WTC11 (cell line): ENCODE results near the gene CYLD. TPM values are rescaled to one million over a fixed set of nuclear protein-coding genes. Genes with fewer than 3 reads are reported as not detected.

Source experiments
- ATAC-seq: fragments of 200-7000 bp; cut with Tn5 transposase; 2 replicates; pipeline ENCODE4 v1.10.0; 2021; ENCODE audit warnings: mild to moderate bottlenecking, moderate library complexity
- CTCF ChIA-PET: fragments of 300-600 bp; sonication (Branson Sonifier 250); formaldehyde crosslinking; loops from one replicate; lab custom pipeline; 2021; ENCODE audit warnings: antibody characterized with exemption; lab: Charles Lee
- POLR2A ChIA-PET: fragments of 350-600 bp; sonication (Branson Sonifier 250); formaldehyde crosslinking; loops from one replicate; lab custom pipeline; 2021; ENCODE audit warnings: antibody characterized with exemption; lab: Charles Lee
- DNase-seq: peaks from one replicate; pipeline ENCODE4 v3.0.0; 2021; ENCODE audit warnings: low spot score
- H3K27ac Mint-ChIP-seq: 2 replicates; pipeline ENCODE4 v1.8.0; 2021; ENCODE audit warnings: mixed read lengths
- H3K27me3 Mint-ChIP-seq: 2 replicates; pipeline ENCODE4 v1.8.0; 2021; ENCODE audit warnings: low read depth, mild to moderate bottlenecking, moderate library complexity, mixed read lengths
- H3K36me3 Mint-ChIP-seq: 2 replicates; pipeline ENCODE4 v1.8.0; 2021; ENCODE audit warnings: mixed read lengths
- H3K4me1 Mint-ChIP-seq: 2 replicates; pipeline ENCODE4 v1.8.0; 2022; ENCODE audit warnings: mixed read lengths
- H3K4me3 Mint-ChIP-seq: 2 replicates; pipeline ENCODE4 v1.8.0; 2021; ENCODE audit warnings: mild to moderate bottlenecking, moderate library complexity, mixed read lengths
- H3K9me3 Mint-ChIP-seq: 2 replicates; pipeline ENCODE4 v1.8.0; 2021; ENCODE audit warnings: mixed read lengths
- ATF2 ChIP-seq: sonication (generic); formaldehyde crosslinking; IDR thresholded peaks from 2 replicates; pipeline ENCODE4 v1.8.1; 2022; ENCODE audit warnings: low read depth, missing genetic modification reagents, borderline replicate concordance
- E2F1 ChIP-seq: sonication (generic); formaldehyde crosslinking; IDR thresholded peaks from 2 replicates; pipeline ENCODE4 v1.8.0; 2022; ENCODE audit warnings: mild to moderate bottlenecking, missing genetic modification reagents
- ESRRA ChIP-seq: sonication (generic); formaldehyde crosslinking; IDR thresholded peaks from 2 replicates; pipeline ENCODE4 v1.8.1; 2022; ENCODE audit warnings: mild to moderate bottlenecking, missing genetic modification reagents, borderline replicate concordance
- ETV6 ChIP-seq: sonication (generic); formaldehyde crosslinking; IDR thresholded peaks from 2 replicates; pipeline ENCODE4 v1.8.1; 2022; ENCODE audit warnings: mild to moderate bottlenecking, missing genetic modification reagents
- HMGA2 ChIP-seq: fragments of 250-450 bp; sonication (Bioruptor Pico); IDR thresholded peaks from 2 replicates; pipeline ENCODE4 v1.4.0; 2021; ENCODE audit warnings: mild to moderate bottlenecking, moderate library complexity
- JUN ChIP-seq: sonication (generic); formaldehyde crosslinking; IDR thresholded peaks from 2 replicates; pipeline ENCODE4 v1.8.0; 2023; ENCODE audit warnings: mild to moderate bottlenecking, missing genetic modification reagents
- KAT7 ChIP-seq: sonication (generic); formaldehyde crosslinking; IDR thresholded peaks from 2 replicates; pipeline ENCODE4 v1.8.1; 2023; ENCODE audit warnings: missing genetic modification reagents, mild to moderate bottlenecking, borderline replicate concordance
- NFYB ChIP-seq: sonication (generic); formaldehyde crosslinking; conservative IDR thresholded peaks from 2 replicates; pipeline ENCODE4 v1.8.0; 2022; ENCODE audit warnings: low read depth, missing genetic modification reagents
- NR1H2 ChIP-seq: sonication (generic); formaldehyde crosslinking; IDR thresholded peaks from 2 replicates; pipeline ENCODE4 v1.9.0; 2021; ENCODE audit warnings: mild to moderate bottlenecking, moderate library complexity, missing genetic modification reagents
- PRRX2 ChIP-seq: fragments of 250-450 bp; sonication (Bioruptor Pico); IDR thresholded peaks from 2 replicates; pipeline ENCODE4 v1.8.0; 2021; ENCODE audit warnings: mild to moderate bottlenecking
- RELA ChIP-seq: sonication (generic); formaldehyde crosslinking; IDR thresholded peaks from 2 replicates; pipeline ENCODE4 v1.8.1; 2022; ENCODE audit warnings: missing genetic modification reagents, mild to moderate bottlenecking, borderline replicate concordance
- TEAD1 ChIP-seq: sonication (generic); formaldehyde crosslinking; IDR thresholded peaks from 2 replicates; pipeline ENCODE4 v1.8.0; 2022; ENCODE audit warnings: mild to moderate bottlenecking, missing genetic modification reagents
- TP53 ChIP-seq: sonication (generic); formaldehyde crosslinking; IDR thresholded peaks from 2 replicates; pipeline ENCODE4 v1.8.1; 2023; ENCODE audit warnings: mild to moderate bottlenecking, missing genetic modification reagents
- ZNF425 ChIP-seq: fragments of 250-450 bp; sonication (Bioruptor Pico); conservative IDR thresholded peaks from 2 replicates; pipeline ENCODE4 v1.9.0; 2021; ENCODE audit warnings: mild to moderate bottlenecking
- total RNA-seq: library from RNA; stranded (reverse); gene quantifications from 3 replicates; pipeline ENCODE4 v1.2.3, GENCODE V29; 2021
- TF ChIP-seq, protein P1 (sequence below): sonication (generic); formaldehyde crosslinking; IDR thresholded peaks from 2 replicates; pipeline ENCODE4 v1.8.0; 2023; ENCODE audit warnings: mild to moderate bottlenecking, missing genetic modification reagents
- TF ChIP-seq, protein P2 (sequence below): sonication (generic); formaldehyde crosslinking; IDR thresholded peaks from 2 replicates; pipeline ENCODE4 v1.8.0; 2023; ENCODE audit warnings: missing genetic modification reagents, mild to moderate bottlenecking, borderline replicate concordance
- TF ChIP-seq, protein P3 (sequence below): fragments of 250-450 bp; sonication (Bioruptor Pico); IDR thresholded peaks from 2 replicates; pipeline ENCODE4 v1.8.0; 2021; ENCODE audit warnings: mild to moderate bottlenecking
- TF ChIP-seq, protein P4 (sequence below): sonication (generic); formaldehyde crosslinking; IDR thresholded peaks from 2 replicates; pipeline ENCODE4 v1.8.1; 2023; ENCODE audit warnings: mild to moderate bottlenecking, moderate library complexity, missing genetic modification reagents

CYLD gene
- total RNA-seq, 1 experiment from 2014 or later: 10.8 TPM

- ATAC-seq (no peak), DNase-seq (no peak)
- no peak overlapping the region for H3K27ac Mint-ChIP-seq
- H3K27me3 Mint-ChIP-seq: no peaks in the 10 kb centered on the region
- ChIA-PET CTCF (interaction anchor here (0.9 to 5.7 kb wide), 7 partner anchors 35 to 391 kb away, joined by 3 to 44 read pairs (median 7); no protein-coding TSS in a partner anchor), POLR2A (no interaction called here)
- no peak for TF ChIP-seq JUN
- no peak for TF ChIP-seq KAT7 (CRISPR knock-in tag)
- TF ChIP-seq, protein P1, sequence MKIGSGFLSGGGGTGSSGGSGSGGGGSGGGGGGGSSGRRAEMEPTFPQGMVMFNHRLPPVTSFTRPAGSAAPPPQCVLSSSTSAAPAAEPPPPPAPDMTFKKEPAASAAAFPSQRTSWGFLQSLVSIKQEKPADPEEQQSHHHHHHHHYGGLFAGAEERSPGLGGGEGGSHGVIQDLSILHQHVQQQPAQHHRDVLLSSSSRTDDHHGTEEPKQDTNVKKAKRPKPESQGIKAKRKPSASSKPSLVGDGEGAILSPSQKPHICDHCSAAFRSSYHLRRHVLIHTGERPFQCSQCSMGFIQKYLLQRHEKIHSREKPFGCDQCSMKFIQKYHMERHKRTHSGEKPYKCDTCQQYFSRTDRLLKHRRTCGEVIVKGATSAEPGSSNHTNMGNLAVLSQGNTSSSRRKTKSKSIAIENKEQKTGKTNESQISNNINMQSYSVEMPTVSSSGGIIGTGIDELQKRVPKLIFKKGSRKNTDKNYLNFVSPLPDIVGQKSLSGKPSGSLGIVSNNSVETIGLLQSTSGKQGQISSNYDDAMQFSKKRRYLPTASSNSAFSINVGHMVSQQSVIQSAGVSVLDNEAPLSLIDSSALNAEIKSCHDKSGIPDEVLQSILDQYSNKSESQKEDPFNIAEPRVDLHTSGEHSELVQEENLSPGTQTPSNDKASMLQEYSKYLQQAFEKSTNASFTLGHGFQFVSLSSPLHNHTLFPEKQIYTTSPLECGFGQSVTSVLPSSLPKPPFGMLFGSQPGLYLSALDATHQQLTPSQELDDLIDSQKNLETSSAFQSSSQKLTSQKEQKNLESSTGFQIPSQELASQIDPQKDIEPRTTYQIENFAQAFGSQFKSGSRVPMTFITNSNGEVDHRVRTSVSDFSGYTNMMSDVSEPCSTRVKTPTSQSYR: no peak
- TF ChIP-seq E2F1 (CRISPR knock-in tag): no peak
- TF ChIP-seq HMGA2: no peak
- TF ChIP-seq ESRRA (CRISPR knock-in tag): no peak
- no peak for TF ChIP-seq ZNF425 (CRISPR knock-in tag)
- no peak for TF ChIP-seq TP53
- TF ChIP-seq, protein P2, sequence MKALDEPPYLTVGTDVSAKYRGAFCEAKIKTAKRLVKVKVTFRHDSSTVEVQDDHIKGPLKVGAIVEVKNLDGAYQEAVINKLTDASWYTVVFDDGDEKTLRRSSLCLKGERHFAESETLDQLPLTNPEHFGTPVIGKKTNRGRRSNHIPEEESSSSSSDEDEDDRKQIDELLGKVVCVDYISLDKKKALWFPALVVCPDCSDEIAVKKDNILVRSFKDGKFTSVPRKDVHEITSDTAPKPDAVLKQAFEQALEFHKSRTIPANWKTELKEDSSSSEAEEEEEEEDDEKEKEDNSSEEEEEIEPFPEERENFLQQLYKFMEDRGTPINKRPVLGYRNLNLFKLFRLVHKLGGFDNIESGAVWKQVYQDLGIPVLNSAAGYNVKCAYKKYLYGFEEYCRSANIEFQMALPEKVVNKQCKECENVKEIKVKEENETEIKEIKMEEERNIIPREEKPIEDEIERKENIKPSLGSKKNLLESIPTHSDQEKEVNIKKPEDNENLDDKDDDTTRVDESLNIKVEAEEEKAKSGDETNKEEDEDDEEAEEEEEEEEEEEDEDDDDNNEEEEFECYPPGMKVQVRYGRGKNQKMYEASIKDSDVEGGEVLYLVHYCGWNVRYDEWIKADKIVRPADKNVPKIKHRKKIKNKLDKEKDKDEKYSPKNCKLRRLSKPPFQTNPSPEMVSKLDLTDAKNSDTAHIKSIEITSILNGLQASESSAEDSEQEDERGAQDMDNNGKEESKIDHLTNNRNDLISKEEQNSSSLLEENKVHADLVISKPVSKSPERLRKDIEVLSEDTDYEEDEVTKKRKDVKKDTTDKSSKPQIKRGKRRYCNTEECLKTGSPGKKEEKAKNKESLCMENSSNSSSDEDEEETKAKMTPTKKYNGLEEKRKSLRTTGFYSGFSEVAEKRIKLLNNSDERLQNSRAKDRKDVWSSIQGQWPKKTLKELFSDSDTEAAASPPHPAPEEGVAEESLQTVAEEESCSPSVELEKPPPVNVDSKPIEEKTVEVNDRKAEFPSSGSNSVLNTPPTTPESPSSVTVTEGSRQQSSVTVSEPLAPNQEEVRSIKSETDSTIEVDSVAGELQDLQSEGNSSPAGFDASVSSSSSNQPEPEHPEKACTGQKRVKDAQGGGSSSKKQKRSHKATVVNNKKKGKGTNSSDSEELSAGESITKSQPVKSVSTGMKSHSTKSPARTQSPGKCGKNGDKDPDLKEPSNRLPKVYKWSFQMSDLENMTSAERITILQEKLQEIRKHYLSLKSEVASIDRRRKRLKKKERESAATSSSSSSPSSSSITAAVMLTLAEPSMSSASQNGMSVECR (CRISPR knock-in tag): no peak
- no peak for TF ChIP-seq ETV6 (CRISPR knock-in tag)
- TF ChIP-seq, protein P3, sequence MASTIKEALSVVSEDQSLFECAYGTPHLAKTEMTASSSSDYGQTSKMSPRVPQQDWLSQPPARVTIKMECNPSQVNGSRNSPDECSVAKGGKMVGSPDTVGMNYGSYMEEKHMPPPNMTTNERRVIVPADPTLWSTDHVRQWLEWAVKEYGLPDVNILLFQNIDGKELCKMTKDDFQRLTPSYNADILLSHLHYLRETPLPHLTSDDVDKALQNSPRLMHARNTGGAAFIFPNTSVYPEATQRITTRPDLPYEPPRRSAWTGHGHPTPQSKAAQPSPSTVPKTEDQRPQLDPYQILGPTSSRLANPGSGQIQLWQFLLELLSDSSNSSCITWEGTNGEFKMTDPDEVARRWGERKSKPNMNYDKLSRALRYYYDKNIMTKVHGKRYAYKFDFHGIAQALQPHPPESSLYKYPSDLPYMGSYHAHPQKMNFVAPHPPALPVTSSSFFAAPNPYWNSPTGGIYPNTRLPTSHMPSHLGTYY (CRISPR knock-in tag): no peak
- TF ChIP-seq NFYB: no peak
- TF ChIP-seq PRRX2 (CRISPR knock-in tag): no peak
- TF ChIP-seq, protein P4, sequence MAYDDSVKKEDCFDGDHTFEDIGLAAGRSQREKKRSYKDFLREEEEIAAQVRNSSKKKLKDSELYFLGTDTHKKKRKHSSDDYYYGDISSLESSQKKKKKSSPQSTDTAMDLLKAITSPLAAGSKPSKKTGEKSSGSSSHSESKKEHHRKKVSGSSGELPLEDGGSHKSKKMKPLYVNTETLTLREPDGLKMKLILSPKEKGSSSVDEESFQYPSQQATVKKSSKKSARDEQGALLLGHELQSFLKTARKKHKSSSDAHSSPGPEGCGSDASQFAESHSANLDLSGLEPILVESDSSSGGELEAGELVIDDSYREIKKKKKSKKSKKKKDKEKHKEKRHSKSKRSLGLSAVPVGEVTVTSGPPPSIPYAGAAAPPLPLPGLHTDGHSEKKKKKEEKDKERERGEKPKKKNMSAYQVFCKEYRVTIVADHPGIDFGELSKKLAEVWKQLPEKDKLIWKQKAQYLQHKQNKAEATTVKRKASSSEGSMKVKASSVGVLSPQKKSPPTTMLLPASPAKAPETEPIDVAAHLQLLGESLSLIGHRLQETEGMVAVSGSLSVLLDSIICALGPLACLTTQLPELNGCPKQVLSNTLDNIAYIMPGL (CRISPR knock-in tag): no peak
- TF ChIP-seq RELA: no peak
- no peak for TF ChIP-seq NR1H2 (CRISPR knock-in tag)
- no peak for TF ChIP-seq TEAD1 (CRISPR knock-in tag)
- TF ChIP-seq ATF2: no peak
- H3K9me3 Mint-ChIP-seq: no peaks in the 10 kb centered on the region
- no peaks in the 10 kb centered on the region for H3K36me3 Mint-ChIP-seq
- no peak overlapping the region for H3K4me3 Mint-ChIP-seq
- H3K4me1 Mint-ChIP-seq: peaks cover 37% of the 10 kb centered on the region
Measured at GRCh38 chr16:50745940-50746339, 4.1 kb downstream of the CYLD start.
